Stimulated activated CD4-positive, alpha-beta T cell treated with anti-CD3 and anti-CD28 coated beads, Interleukin-12 subunit alpha, Interleukin-12 subunit beta, amount 100 ng/mL, for 4 hours (primary cell): ENCODE data around the gene EPPIN.
"Not testable (repeated sequence)": the region's sequence is repeated elsewhere in the genome, so short reads cannot be mapped to it uniquely, and the experiment has no call there.

Experiments
- DNase-seq: peaks from one replicate; pipeline ENCODE4 v3.0.0-alpha.2; 2020

EPPIN gene

DNA sequence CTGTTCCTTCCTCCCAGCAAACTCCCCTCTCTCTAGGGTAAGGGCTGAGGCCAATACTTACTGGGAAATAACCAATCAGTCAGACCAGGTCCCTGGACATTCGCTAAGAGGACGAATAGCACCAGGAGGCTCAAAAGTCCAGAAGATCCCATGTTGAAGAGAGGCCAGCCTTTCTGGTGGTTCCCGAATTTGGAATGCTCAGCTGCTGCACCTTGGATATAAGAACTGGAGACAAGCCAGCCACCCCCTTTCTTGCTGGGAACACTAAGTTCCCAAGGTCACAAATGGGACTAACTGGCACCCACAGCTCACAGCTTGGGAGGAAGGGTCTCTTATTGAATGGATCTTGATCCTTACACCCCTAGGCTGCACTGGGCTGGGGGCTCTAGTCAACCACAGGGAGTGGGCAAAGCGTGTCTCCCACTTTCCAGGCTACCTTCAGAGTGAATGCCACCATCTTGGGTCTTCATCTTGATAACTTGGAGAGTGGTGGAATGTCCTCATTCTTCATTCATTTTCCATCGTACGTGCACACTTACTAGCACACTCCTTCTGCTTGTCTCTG lies at the start of gene EPPIN:
Gene EPPIN, minus strand, starts transcription at position 196 of the 565 bp plus-strand sequence. Its CDS starts 44 bp downstream, at position 152.
- DNase-seq, result no peak

DNA sequence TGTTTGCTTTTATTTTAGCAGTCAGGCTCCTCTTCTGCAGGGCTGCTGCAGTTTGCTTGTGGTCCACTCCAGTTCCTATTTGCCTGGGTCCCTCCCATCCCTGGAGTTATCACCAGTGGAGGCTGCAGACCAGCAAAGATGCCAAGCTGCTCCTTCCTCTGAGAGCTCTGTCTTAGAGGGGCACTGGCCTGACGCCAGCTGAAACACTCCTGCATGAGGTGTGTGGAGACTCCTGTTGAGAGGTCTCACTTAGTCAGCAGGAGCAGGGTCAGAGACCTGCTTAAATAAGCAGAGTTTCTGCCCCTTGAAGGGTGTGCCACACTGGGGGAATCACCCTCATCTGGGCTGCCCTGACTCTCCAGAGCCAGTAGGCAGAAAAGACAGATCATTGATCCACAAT lies 48.0 kb upstream of the EPPIN start:
- DNase-seq, result no peak

DNA sequence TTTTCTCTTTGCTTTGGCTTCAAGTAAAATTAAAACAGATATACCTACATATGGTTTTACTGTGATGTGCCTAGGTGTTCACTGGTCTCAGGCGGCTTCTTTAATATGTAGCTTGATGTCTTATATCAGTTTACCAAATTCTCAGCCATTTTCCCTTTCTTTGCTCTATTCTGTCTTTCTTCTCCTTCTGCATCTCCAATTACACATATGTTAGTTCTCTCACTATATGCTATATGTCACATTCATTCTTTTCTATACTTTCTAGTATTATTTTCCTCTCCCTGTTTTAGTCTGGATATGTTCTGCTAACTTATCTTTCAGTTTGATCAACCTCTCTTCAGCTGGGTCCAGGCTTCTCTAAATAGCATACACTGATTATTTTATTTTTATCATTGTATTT lies 46.3 kb upstream of the EPPIN start:
- DNase-seq, result no peak

DNA sequence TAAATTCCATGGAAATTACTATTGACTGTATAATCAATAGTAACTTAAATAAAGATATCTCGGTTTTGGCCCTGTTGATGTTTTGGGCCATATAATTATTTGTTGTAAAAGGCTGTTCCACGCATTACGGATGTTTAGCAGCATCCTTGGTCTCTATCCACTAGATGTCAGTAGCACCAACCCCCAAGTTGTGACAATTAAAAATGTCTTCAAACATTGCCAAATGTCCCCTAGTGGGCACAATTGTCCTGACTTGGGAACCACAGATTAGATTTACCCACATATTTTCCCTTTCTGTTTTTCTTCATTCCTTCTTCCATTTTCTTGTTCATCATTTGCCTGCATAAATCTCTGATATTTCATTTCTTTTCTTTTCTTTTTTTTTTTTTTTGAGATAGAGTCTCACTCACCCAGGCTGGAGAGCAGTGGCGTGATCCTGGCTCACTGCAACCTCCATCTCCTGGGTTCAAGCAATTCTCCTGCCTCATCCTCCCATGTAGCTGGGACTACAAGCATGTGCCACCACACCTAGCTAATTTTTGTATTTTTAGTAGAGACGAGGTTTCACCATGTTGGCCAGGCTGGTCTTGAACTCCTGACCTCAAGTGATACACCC lies 45.5 kb upstream of the EPPIN start:
- no peak for DNase-seq

DNA sequence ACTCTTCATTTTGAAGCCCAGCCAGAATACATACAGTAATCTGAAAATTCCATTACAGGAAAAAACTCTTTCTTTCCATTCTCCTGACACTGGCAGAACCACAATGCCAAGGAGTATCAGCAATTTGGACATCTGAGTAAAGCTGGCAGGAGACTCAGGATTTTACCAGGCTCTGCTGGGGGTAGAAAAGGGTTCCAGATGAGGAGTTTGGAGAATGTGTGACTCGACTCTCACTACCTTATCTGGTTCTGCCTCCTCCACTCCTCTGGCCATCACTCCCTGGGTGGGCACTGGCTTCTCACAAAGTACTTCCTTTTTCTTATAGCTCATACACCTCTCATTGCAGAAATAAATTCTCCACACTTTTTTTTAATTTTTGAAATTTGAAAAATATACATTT lies 42.5 kb upstream of the EPPIN start:
- no peak for DNase-seq

DNA sequence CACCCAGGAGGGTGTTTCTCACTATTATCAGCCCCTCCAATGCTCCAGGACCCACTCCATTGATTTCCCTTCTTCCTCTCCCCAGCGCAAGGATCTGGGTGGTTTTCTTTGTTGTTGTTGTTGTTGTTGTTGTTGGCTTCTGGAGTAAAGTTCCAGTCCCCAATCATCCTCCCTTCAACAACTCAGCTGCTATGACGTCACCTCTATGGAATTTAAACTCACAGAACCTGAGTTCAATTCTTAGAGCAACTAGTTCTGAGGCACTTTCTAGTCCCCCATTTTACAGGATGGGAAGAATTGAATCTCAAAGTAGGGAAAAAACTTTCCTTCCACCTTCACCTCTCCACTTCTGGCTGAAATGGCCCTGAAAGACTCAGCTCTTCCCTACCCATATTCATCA lies 41.6 kb upstream of the EPPIN start:
- DNase-seq, result no peak

DNA sequence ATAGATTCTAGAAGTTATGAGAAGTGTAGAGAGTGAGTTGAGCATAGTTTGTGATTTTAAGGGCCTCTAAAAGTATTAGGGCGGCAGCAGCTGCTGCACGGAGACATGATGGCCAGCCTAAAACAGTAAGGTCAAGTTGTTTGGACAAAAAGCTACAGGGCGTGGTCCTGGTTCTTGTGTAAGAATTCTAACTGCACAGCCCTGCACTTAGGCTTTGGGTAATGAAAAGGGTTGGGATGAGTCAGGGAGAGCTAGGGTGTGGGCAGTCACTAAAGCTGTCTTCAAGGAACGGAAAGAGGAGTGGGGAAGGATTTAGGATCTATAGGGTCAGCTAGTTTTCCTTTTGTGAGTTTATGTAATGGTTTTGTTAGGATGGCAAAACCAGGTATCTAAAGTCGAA lies 38.8 kb upstream of the EPPIN start:
- not testable (repeated sequence) for DNase-seq

DNA sequence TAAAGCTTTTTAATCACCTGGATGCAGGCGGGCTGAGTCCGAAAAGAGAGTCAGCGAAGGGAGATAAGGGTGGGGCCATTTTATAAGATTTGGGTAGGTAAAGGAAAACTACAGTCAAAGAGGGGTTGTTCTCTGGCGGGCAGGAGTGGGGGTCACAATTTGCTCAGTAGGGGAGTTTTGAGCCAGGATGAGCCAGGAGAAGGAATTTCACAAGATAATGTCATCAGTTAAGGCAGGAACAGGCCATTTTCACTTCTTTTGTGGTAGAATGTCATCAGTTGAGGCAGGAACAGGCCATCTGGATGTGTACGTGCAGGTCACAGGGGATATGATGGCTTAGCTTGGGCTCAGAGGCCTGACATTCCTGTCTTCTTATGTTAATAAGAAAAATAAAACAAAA lies 37.1 kb upstream of the EPPIN start:
- DNase-seq, result not testable (repeated sequence)

DNA sequence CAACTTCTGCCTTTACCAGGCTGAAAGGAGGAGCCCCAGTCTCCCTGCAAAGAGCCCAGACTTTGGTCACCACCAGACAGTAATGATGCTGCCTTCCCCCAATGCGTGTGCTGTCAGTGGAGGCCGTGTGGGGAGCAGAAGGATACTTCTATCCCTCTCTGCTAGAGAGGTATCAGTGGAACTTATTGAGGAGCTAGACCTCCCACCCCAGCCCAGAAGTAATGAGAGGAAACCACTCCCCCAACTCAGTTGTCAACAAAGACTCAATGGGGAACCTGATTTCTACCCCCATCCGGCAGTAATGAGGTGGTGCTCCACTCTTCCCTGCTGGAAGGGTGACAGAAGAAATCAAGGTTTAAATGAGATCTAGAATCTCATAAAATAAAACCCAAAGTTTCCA lies 36.3 kb upstream of the EPPIN start:
- no peak for DNase-seq

DNA sequence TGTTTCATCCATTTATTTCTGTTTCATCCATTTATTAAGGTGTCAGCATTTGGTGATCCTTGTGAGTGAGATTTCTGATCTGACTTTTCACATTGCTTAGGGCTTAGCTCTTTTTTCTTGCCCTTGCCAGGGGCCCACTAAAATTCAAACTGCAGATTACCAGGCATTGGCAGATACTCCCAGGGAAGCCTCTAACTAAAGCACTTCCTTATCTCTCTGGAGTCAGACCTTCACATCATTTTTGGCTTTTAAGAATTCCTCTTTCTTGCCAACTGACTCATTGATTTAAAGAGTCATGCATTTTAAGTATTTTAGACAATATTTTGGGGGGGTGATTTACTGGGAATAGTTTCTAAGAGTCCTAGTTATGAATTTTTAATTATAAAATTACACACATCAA lies 34.5 kb upstream of the EPPIN start:
- no peak for DNase-seq

DNA sequence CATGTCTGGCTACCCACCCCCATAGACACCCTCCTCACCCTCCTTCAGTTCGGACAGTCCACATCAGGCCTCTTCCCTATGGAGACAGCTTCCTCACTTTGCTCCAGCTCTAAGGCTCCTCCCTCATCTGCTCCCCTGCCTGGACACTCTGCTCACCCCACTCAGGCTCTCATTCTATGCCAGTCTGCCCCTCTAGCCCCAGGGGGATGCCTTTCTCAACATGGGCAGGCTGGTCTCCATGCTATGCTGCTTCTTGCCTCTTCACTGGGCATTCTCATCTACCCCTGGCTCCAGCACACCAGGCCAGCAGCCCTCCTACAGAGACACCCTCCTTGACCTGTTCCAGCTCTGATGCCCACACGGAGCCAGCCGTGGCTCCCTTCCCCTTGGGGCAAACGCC lies 32.0 kb upstream of the EPPIN start, which contains the start of gene WFDC8:
Gene WFDC8, minus strand, starts transcription at position 101 of the 400 bp plus-strand sequence. Its CDS starts 37 bp downstream, at position 64.
- no peak for DNase-seq

DNA sequence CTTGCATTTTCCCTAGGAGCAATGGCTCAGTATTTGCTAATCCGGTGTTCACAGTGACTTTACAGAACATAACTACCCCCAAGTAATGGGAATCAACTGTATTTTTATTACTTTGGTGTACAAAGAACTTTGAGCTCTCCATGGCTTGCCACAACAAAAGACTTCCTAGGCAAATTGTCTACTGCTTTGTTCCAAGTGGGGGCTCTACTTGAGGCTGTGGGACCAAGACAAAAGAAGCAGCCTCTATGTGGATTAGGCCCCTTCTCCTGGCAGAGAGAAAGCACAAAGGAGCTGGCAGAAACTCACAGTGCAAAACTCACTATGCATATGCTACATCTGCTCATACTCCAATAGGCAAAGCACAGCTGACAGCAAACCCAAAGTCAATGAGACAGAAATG lies 31.0 kb upstream of the EPPIN start:
- DNase-seq, result no peak

DNA sequence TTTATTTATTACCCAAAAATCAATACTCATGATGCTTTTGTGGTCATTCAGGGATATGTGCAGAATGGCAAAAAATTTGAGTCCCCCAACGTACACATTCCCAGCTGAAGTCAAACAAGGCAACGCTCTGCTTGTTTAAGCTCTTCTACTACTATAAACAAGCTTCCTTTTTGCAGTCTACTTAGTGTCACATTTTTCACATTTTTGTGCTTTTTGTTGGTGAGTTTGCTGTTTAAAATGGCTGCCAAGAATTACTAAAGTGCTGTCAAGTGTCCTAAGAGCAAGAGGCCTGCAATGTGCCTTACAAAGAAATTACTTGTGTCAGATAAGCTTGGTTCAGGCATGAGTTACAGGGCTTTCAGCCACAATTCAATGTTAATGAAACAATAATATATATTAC lies 29.8 kb upstream of the EPPIN start:
- DNase-seq, result no peak

DNA sequence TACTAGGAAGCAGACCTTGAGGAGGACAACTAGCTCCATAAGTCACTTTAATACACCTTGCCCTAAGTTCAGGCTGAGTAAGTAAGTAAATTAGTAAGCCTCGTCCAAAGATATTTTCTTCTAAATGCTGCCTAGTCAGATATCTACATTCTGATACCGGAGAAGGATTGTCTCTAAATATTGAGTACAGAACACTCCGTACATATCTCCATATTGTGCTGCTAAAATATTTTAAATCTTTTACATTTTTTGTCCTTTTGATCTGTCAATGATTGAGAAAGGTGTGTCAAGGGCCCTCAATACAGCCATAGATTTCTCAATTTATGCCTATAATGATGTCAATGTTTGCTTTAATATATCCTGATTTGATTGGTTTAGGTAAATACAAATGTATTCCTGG lies 28.7 kb upstream of the EPPIN start:
- no peak for DNase-seq

DNA sequence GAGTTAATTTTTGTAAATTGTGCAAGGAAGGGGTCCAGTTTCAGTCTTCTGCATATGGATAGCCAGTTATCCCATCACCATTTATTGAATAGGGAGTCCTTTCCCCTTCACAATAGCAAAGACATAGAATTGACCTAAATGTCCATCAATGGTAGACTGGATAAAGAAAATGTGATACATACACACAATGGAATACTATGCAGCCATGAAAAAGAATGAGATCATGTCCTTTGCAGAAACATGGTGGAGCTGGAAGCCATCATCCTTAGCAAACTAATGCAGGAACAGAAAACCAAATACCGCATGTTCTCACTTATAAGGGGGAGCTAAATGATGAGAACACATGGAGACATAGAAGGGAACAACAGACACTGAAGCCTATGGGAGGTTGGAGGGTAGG lies 22.4 kb upstream of the EPPIN start:
- DNase-seq, result not testable (repeated sequence)

DNA sequence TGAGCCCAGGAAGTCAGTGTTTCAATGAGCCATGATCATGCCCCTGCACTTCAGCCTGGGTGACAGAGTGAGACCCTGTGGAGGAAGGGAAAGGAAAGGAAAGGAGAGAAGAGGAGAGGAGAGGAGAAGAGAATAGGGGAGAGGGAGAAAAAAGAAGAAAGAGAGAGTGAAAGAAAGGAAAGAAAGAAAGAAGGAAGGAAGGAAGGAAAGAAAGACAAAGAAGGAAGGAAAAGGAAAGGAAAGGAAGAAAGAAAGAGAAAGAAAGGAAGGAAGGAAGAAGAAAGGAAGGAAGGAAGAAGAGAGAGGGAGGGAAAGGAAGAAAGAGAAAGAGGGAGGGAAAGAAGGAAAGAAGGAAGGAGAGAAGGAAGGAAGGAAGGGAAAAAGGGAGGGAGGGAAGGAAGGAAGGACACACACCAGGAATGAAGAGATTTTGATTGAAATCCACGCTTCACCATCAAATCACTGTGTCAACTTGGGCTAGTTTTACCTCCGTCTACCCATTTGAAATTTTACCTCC lies 17.6 kb upstream of the EPPIN start:
- no peak for DNase-seq

DNA sequence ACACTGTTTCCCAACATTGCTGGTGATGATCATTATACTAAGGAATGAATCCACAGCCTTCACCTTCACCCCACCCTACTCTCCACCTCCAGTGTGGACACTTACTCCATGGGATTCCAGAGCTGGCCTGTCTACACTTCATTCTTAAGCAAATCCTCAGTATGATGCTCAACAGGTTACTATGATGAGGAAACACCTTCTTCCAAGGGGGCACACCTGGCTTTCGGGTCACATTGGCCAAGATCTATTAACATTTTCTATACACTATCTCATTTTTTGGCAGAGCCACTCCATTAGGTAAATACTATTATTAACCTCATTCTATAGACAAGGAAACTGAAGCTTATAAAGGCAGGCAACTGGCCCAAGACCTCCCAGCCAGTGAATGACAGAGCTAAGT lies 8.0 kb upstream of the EPPIN start:
- no peak for DNase-seq

DNA sequence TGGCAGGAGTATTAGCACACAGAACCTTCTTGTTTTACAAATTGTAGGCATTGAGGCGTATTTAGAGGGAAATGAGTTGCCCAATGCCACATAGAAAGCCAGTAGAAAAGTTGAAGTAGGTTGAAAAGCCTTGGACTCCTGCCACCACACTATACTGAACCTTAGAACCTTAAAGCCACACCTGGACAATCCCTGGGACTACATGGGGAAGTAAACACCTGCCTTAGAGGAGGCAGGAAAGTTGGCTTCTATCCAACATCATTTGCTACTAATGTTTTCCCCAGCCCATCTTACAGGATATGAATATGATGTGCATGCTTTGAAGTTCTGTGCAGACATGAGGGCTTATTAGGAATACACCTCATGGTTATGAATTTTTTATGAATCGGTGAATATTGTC lies 5.3 kb upstream of the EPPIN start:
- no peak for DNase-seq

DNA sequence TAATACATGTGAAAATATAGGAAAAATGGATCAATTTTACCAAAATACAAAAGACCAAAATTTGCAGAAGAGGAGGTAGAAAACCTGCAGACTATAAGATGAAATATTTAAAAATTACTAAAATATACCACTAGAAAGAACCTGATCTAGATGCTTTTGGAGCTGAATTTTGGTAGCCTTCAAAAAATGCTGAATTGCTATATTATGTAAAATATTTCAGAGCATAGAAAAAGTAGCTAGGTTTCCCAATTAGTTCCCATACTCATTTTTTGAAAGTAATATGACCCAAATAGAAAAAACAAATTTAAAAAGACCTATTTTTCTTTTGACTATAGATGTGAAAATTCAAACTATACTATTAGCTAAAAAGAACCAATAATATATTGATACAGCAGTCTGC lies 3.6 kb upstream of the EPPIN start:
- DNase-seq, result no peak

DNA sequence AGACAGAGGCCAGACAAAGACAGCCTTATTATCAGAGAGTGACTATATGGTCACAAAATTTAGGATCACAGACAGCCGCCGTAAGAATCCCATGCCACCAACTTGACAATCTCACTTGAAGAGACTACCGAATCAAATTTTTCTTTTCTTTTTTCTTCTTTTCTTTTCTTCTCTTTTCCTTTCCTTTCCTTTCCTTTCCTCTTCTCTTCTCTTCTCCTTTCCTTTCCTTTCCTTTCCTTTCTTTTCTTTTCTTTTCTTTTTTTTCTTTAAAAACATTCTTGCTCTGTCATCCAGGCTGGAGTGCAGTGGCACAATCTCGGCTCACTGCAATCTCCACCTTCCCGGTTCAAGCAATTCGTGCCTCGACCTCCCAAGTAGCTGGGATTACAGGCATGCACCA lies 1.2 kb upstream of the EPPIN start:
- DNase-seq, result no peak

DNA sequence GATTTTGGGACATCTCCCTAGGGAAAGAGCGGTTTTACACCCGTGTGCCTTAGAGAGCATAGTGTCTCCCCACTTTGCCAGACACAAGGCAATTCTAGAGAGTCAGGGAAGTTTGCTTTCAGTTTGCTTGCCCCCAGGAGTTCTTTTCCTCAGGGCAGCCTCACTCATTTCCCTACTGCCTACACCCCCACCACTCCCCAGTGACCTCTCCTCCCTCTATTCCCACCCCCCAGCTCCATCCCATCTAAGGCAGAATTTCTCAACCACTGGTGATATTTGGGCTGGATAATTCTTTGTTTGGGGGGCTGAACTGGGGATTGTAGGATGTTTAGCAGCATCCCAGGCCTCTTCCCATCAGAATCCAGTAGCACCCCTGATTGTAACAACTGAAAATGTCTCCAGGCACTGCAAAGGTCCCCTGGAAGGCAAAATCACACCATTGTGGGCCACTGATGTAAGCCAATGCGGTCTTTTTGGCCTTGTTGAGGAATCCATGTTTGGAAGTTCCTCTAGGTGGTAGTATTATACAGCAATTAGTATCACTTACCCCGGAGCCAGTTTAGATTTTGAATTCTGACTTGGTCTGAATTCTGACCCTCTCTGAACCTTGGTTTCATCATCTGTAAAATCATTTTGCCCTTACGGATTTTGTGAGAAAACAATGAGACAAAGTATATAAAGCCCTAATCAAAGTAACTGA lies 1.3 kb downstream of the EPPIN start:
- no peak for DNase-seq

DNA sequence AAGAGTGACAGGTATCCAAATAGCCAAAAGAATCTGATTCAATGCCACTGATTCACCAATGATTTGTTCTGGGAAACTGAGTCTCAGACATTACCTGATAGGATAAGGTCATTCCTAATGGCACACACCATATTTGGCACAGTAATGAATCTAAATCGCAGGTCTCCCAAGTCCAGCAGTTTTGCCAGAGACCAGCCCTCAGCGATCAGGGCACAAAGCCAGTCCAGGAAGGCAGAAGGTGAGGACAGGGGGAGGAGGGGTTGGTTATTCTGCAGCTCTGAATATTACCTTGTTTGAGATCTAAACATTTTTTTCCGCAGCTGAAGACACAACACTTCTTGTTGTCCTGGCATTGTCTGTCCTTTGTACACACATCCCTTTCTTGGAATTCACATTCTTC lies 1.9 kb downstream of the EPPIN start:
- no peak for DNase-seq

DNA sequence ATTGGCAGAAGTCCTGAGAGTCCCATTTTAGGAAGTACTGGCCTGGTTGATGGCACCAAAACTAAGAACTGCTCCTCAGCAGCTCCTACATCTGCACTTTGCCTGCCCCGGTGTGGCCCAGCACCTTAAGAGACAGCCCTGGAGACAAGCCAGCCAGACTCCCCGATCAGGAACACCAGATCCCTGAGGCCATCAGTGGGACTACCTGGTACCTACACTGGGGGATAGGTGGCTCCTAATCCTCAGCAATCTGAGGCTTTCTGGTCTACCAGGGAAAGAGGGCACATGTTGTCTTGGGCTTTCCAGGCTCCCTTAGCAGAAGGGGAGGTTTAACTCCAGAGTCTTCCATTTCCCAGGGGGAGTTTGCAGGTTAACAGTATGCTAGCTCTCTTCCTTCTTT lies 7.8 kb downstream of the EPPIN start, which contains the start of gene WFDC6:
Gene WFDC6, minus strand, starts transcription at position 101 of the 400 bp plus-strand sequence. Its CDS starts 75 bp downstream, at position 26.
- DNase-seq, result no peak

DNA sequence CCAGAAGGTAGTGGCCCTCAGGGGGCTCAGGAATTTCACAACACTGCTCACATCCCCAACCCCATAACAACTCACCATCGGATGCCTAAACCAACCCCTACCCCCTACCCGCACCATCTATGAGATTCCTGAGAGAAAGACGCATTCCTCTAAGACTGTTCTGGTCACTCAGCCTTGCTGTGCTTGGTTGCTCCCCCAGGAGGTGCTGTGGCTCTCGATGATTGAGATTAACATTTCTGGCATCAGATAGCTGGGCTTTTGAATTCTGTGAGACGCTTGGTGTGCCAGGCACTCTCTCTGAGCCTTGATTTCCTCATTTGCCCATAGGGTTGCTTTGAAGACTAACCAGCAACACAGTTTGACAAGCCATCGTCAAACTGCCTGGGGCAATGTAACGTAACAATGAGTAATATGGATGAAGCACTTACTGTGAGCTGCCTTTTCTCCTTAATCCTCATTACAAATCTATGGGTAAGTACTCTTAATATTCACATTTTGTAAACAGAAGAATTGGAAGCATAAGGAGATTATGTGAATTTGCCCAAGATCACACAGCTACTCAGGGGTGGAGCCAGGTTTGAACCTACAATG lies 8.9 kb downstream of the EPPIN start:
- DNase-seq, result no peak
